Measurements from ENCODE around the gene UBE2E3. TPM values are rescaled to one million over a fixed set of nuclear protein-coding genes. Genes with fewer than 3 reads are reported as not detected.

The UBE2E3 gene
- total RNA-seq, 4 donors from 2014 or later: 25.5 to 66.8 (median 60.3) TPM

GRCh38 chr2:180990794-180991193, 10.4 kb downstream of the UBE2E3 start:
- H3K4me3 ChIP-seq (ENCODE audit: low read depth, poor library complexity, severe bottlenecking): no peak overlapping the region
- no peak for TF ChIP-seq CTCF (IDR thresholded peaks at IDR 0.05)
- TF ChIP-seq POLR2A (IDR thresholded peaks at IDR 0.05): no peak
- intact Hi-C loops (cut with DNase I; ENCODE audit: low total_unique reads): no loop called here
- DNase-seq (ENCODE audit: low spot score in 2 of 2): no peak
- 93 to 98% methylated on average over 1 of the region's 1 CpG for WGBS, 2 donors

GRCh38 chr2:180991361-180991760, 11.0 kb downstream of the UBE2E3 start:
- no peak overlapping the region for H3K4me3 ChIP-seq (ENCODE audit: low read depth, poor library complexity, severe bottlenecking)
- intact Hi-C loops (cut with DNase I; ENCODE audit: low total_unique reads): no loop called here
- WGBS, 2 donors: 97 to 99% methylated on average over 3 of the region's 3 CpGs
- no peak for TF ChIP-seq POLR2A (IDR thresholded peaks at IDR 0.05)
- no peak for TF ChIP-seq CTCF (IDR thresholded peaks at IDR 0.05)
- no peak for DNase-seq (ENCODE audit: low spot score in 2 of 2)

GRCh38 chr2:180991820-180992219, 11.4 kb downstream of the UBE2E3 start:
- intact Hi-C loops (cut with DNase I; ENCODE audit: low total_unique reads): no loop called here
- no peak overlapping the region for H3K4me3 ChIP-seq (ENCODE audit: low read depth, poor library complexity, severe bottlenecking)
- WGBS, 2 donors: 84 to 90% methylated on average over 4 of the region's 4 CpGs
- DNase-seq (ENCODE audit: low spot score in 2 of 2): no peak
- TF ChIP-seq CTCF (IDR thresholded peaks at IDR 0.05) (no peak), POLR2A (IDR thresholded peaks at IDR 0.05) (no peak)

GRCh38 chr2:180992994-180993393, 12.6 kb downstream of the UBE2E3 start:
- TF ChIP-seq POLR2A (IDR thresholded peaks at IDR 0.05) (no peak), CTCF (IDR thresholded peaks at IDR 0.05) (no peak)
- intact Hi-C loops (cut with DNase I; ENCODE audit: low total_unique reads): no loop called here
- DNase-seq (ENCODE audit: low spot score in 2 of 2): no peak
- 61 to 68% methylated on average over 2 of the region's 2 CpGs for WGBS, 2 donors
- H3K4me3 ChIP-seq (ENCODE audit: low read depth, poor library complexity, severe bottlenecking): no peak overlapping the region

- no peak overlapping the region for H3K4me3 ChIP-seq (ENCODE audit: low read depth, poor library complexity, severe bottlenecking)
- 95% methylated on average over 4 of the region's 4 CpGs for WGBS, 2 donors
- intact Hi-C loops (cut with DNase I; ENCODE audit: low total_unique reads): no loop called here
- TF ChIP-seq CTCF (IDR thresholded peaks at IDR 0.05): no peak
- TF ChIP-seq POLR2A (IDR thresholded peaks at IDR 0.05): no peak
- no peak for DNase-seq (ENCODE audit: low spot score in 2 of 2)
Measured at GRCh38 chr2:180999274-180999964, 19.0 kb downstream of the UBE2E3 start.

Measured in lower leg skin (tissue), 4 donors.